NCI-H526 (cell line): Measurements from ENCODE around the gene ACD.

Experiments used
- DNase-seq, 2 experiments: peaks; one replicate each; lab custom pipeline; 2025; lab: John Stamatoyannopoulos, UW

The ACD gene

GRCh38 chr16:67661886-67662652 lies 2.0 kb upstream of the ACD start:
- DNase-seq, result no peak

GRCh38 chr16:67661101-67661761 lies 1.2 kb upstream of the ACD start:
- peak; percentile 43 to 63 for DNase-seq

GRCh38 chr16:67660564-67661028 lies 536 bp upstream of the ACD start, which contains the start of gene PARD6A:
Gene PARD6A, plus strand, starts transcription at chr16:67660960. Its CDS starts 79 bp downstream, at chr16:67661039.
- DNase-seq, result peak; percentile 82 to 97

- DNase-seq, result no peak
These were observed 998 bp downstream of the ACD start for GRCh38 chr16:67658849-67659674.

- DNase-seq, result no peak
These were observed 2.1 kb downstream of the ACD start for GRCh38 chr16:67657751-67658518.

GRCh38 chr16:67657017-67657608 lies 2.9 kb downstream of the ACD start:
- DNase-seq, result no peak

- no peak for DNase-seq
These were observed 3.6 kb downstream of the ACD start for GRCh38 chr16:67656344-67657016.

GRCh38 chr16:67655363-67655762 lies 4.7 kb downstream of the ACD start:
- no peak for DNase-seq

GRCh38 chr16:67654403-67654911 lies 5.6 kb downstream of the ACD start:
- no peak for DNase-seq

GRCh38 chr16:67653789-67654402 lies 6.2 kb downstream of the ACD start:
- DNase-seq, result no peak

- peak in 1 of 2 experiments; percentile 33 for DNase-seq
These were observed 6.8 kb downstream of the ACD start for GRCh38 chr16:67653128-67653788.

GRCh38 chr16:67652578-67653127 lies 7.4 kb downstream of the ACD start:
- peak in 1 of 2 experiments; percentile 61 for DNase-seq

GRCh38 chr16:67651847-67652246 lies 8.2 kb downstream of the ACD start:
- DNase-seq, result no peak

GRCh38 chr16:67651039-67651438 lies 9.0 kb downstream of the ACD start:
- no peak for DNase-seq

- no peak for DNase-seq
These were observed 10.0 kb downstream of the ACD start for GRCh38 chr16:67650023-67650422.

- DNase-seq, result no peak
These were observed 10.5 kb downstream of the ACD start for GRCh38 chr16:67649494-67649931.

GRCh38 chr16:67648764-67649407 lies 11.2 kb downstream of the ACD start:
- no peak for DNase-seq

- no peak for DNase-seq
These were observed 11.8 kb downstream of the ACD start for GRCh38 chr16:67648088-67648763.
